ENCODE results near the gene OVAAL. TPM values are rescaled to one million over a fixed set of nuclear protein-coding genes. Genes with fewer than 3 reads are reported as not detected.
"Not testable (repeated sequence)": the region's sequence is repeated elsewhere in the genome, so short reads cannot be mapped to it uniquely, and the experiment has no call there.

Gene OVAAL
- total RNA-seq, 6 experiments from 2014 or later, result not detected

DNA sequence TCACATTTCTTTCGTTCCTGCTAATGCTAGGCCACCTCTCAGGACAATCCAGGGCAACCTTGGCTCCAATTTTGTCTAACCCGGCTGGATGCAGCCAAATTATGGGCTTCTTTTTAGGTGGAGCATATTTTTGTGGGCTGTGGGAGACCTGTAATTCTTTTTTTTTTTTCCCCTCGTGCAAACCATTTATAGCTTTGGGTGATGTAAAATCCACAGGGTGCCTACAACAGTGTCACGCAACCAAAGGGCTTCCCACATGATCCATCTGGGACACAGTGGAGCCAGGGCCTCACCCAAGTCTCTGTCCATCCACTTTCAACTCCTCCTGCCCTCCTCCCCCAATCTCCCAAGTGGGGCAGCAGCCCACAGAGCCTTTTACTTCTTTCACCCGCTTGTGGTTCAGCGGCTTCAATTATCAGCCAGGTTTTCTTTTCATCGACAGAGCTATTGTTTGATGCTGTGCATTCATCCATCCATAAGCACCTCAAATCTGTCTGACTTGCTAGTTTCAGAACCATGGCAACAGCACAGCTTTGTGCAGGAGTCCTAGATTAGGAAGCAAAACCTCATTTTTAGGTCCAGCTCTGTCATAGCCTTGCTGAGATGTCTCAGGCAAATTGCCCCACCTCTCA lies 10.0 kb upstream of the OVAAL start:
- no peak for DNase-seq
- Mint-ChIP-seq H3K4me3 (no peak overlapping the region), H3K36me3 (ENCODE audit: low read depth) (no peaks in the 10 kb centered on the region), H3K4me1 (ENCODE audit: low read depth) (peaks cover 8% of the 10 kb centered on the region; the same call in 1 of the 2 replicates), H3K9me3 (no peaks in the 10 kb centered on the region), H3K27me3 (ENCODE audit: insufficient read depth) (no peaks in the 10 kb centered on the region; the same call in 1 of the 2 replicates), H3K27ac (no peak overlapping the region)
- TF ChIP-seq, protein P1, sequence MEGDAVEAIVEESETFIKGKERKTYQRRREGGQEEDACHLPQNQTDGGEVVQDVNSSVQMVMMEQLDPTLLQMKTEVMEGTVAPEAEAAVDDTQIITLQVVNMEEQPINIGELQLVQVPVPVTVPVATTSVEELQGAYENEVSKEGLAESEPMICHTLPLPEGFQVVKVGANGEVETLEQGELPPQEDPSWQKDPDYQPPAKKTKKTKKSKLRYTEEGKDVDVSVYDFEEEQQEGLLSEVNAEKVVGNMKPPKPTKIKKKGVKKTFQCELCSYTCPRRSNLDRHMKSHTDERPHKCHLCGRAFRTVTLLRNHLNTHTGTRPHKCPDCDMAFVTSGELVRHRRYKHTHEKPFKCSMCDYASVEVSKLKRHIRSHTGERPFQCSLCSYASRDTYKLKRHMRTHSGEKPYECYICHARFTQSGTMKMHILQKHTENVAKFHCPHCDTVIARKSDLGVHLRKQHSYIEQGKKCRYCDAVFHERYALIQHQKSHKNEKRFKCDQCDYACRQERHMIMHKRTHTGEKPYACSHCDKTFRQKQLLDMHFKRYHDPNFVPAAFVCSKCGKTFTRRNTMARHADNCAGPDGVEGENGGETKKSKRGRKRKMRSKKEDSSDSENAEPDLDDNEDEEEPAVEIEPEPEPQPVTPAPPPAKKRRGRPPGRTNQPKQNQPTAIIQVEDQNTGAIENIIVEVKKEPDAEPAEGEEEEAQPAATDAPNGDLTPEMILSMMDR (IDR thresholded peaks at IDR 0.05), result no peak

DNA sequence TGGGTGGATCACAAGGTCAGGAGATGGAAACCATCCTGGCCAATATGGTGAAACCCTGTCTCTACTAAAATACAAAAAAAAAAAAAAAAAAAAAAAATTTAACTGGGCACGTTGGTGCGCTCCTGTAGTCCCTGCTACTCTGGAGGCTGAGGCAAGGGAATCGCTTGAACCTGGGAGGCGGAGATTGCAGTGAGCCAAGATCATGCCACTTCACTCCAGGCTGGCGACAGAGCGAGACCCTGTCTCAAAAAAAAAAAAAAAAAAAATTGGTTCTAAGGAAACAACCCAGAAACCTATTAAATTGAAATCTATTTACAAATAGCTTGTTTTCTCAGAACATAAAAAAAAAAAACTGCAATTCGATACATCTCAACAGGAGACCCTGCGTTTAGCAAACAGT lies 9.0 kb upstream of the OVAAL start:
- not testable (repeated sequence) for H3K4me1 Mint-ChIP-seq (ENCODE audit: low read depth); H3K27me3 Mint-ChIP-seq (ENCODE audit: insufficient read depth); DNase-seq; H3K36me3 Mint-ChIP-seq (ENCODE audit: low read depth); H3K4me3 Mint-ChIP-seq; H3K27ac Mint-ChIP-seq; H3K9me3 Mint-ChIP-seq

DNA sequence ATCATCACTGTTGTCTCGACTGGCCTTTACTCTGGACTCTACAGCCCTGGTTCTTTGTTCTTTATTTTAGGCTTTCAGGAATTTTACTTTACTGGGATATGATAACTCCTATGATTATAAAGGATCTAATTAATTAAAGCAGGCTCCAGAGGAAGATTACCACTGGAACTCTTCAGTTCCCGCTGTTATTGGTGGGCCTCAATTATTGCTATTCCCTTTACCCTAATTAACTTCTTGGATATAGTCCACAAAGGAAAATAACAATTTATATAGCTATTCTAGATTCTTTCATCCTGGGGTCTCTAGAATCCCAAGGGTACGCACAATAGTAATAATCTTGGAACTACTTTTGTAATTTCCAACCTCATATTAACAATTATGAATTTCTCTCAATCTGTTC lies 8.5 kb upstream of the OVAAL start:
- no peaks in the 10 kb centered on the region for H3K36me3 Mint-ChIP-seq (ENCODE audit: low read depth)
- no peak overlapping the region for H3K27ac Mint-ChIP-seq
- TF ChIP-seq, protein P1 (IDR thresholded peaks at IDR 0.05), result no peak
- H3K27me3 Mint-ChIP-seq (ENCODE audit: insufficient read depth), result no peaks in the 10 kb centered on the region
- H3K4me1 Mint-ChIP-seq (ENCODE audit: low read depth), result 0 out of 2 replicates have a peak, but pooled peaks cover 4% of the 10 kb centered on the region
- H3K9me3 Mint-ChIP-seq, result no peaks in the 10 kb centered on the region
- H3K4me3 Mint-ChIP-seq, result no peak overlapping the region
- no peak for DNase-seq

DNA sequence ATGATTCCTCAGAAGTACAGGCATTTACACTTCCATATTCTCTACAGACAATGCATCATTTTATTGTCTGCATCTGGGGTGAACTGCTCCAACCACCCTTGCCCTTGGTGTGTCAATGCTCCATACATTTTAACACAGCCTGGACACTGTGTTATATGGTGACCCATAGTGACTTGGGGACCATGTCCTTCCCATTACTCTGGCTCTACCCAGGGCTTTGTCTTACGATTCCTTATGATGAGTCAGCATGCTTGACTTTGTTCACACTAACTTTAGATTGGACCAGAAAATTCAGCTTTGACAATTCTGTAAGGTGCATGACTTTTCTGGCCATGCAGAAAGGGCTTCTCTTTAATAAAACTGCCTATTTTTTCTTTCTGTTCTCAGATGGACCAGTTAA lies 6.8 kb upstream of the OVAAL start:
- no peak for DNase-seq
- no peak overlapping the region for H3K27ac Mint-ChIP-seq
- TF ChIP-seq, protein P1 (IDR thresholded peaks at IDR 0.05), result no peak
- no peaks in the 10 kb centered on the region for H3K36me3 Mint-ChIP-seq (ENCODE audit: low read depth)
- no peaks in the 10 kb centered on the region for H3K9me3 Mint-ChIP-seq
- H3K4me3 Mint-ChIP-seq, result no peak overlapping the region
- H3K27me3 Mint-ChIP-seq (ENCODE audit: insufficient read depth), result peaks cover under 1% of the 10 kb centered on the region; the same call in 1 of the 2 replicates
- 0 out of 2 replicates have a peak, but pooled peaks cover 4% of the 10 kb centered on the region for H3K4me1 Mint-ChIP-seq (ENCODE audit: low read depth)

DNA sequence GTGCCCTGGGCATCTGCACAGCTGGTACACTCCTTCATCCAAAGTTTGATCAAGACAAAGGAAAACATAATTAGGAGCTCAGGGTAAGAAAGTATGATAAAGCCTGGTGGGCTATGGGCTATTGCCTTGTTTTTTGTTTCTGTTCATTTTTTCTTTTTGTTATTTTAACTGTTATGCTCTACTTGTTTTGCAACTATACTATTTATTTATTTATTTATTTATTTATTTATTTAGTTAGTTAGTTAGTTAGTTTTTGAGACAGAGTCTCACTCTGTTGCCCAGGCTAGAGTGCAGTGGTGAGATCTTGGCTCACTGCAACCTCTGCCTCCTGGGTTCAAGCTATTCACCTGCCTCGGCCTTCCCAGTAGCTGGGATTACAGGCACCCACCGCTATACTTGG lies 5.7 kb upstream of the OVAAL start:
- not testable (repeated sequence) for DNase-seq; H3K27me3 Mint-ChIP-seq (ENCODE audit: insufficient read depth); H3K9me3 Mint-ChIP-seq; H3K36me3 Mint-ChIP-seq (ENCODE audit: low read depth); H3K4me1 Mint-ChIP-seq (ENCODE audit: low read depth); H3K4me3 Mint-ChIP-seq; H3K27ac Mint-ChIP-seq

DNA sequence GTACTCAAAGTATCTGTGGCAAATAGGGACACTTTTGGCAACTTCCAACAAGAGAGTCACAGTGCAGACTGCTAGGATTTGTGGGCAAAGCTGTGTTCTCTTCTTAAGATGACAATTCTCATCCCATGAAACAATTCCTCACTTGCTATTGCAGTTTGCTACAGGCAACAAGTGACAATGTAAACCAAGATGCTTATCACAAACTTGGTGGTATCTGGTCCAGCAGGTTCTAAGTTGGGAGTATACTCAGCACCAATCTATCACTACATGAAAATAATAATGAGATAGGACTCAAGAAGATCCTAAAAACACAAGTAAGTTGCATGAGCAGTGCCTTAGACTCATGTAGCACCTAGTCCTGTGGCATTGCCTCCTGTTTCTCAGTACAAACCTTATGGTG lies 3.4 kb upstream of the OVAAL start:
- no peak for DNase-seq
- no peak overlapping the region for H3K4me3 Mint-ChIP-seq
- H3K36me3 Mint-ChIP-seq (ENCODE audit: low read depth), result no peaks in the 10 kb centered on the region
- TF ChIP-seq, protein P1 (IDR thresholded peaks at IDR 0.05), result no peak
- no peaks in the 10 kb centered on the region for H3K9me3 Mint-ChIP-seq
- peaks cover 18% of the 10 kb centered on the region for H3K4me1 Mint-ChIP-seq (ENCODE audit: low read depth)
- H3K27ac Mint-ChIP-seq, result no peak overlapping the region
- peaks cover 1% of the 10 kb centered on the region; the same call in 1 of the 2 replicates for H3K27me3 Mint-ChIP-seq (ENCODE audit: insufficient read depth)

All from HFFc6 (cell line).